ENCODE results near the gene MGAT3. TPM values are rescaled to one million over a fixed set of nuclear protein-coding genes. Genes with fewer than 3 reads are reported as not detected.

The MGAT3 gene
- total and polyA plus RNA-seq, 2 donors (not counting 1 experiment from before 2014, with no cell fraction given) = 11.1 to 27.8 TPM

DNA sequence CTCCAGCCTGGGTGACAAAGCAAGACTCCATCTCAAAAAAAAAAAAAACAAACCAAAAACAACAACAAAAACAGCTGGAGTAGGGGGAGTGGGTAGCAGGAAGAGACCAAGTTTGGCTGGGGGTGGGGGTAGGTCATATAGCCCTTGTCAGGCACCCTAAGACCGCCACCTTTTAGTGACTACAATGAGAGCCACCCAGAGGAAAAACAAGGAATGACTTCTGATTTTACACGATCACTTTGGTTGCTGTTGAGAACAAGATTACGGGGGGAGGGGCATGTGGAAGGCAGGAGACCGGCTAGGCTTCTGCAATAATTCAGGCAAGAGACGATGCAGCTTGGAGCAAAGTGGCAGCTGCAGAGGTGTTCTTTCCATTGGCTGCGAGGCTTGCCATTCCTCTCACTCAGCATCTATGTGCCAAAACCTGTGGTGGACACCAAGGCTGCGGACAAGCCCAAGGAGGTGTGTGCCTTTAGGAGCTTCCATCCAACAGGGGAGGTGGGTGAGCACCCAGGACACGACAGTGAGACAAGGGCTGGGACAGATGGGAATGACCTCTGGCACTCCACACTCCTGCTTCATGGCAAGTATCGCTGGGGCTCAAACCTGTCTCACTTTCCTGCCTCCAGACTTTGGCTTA is 74.0 kb downstream of the MGAT3 start:
- no peak overlapping the region for H3K27ac ChIP-seq (ENCODE audit: low read length in 2 of 2)
- POLR2A ChIA-PET = interaction anchor here (1.0 to 6.3 kb wide), 3 partner anchors 10 to 214 kb away, joined by 3 to 57 read pairs (median 11); partner anchors contain the start of genes ATF4 and TAB1
- no peak for ATAC-seq (ENCODE audit: low read depth)
- peaks cover 64% of the 10 kb centered on the region for H3K4me1 Mint-ChIP-seq
- no peak for TF ChIP-seq EZH2 (IDR thresholded peaks at IDR 0.05; ENCODE audit: borderline replicate concordance, insufficient read depth, low read depth, low read length, poor library complexity, severe bottlenecking)
- DNase-seq = peak; percentile 56
- CTCF ChIA-PET = interaction anchor here (0.8 to 13.4 kb wide), 14 partner anchors 10 to 818 kb away, joined by 3 to 328 read pairs (median 8); partner anchors contain the start of genes ATF4, RPL3 and TAB1
- H4K20me1 ChIP-seq (ENCODE audit: control insufficient read depth, insufficient read depth, low read length, poor library complexity, severe bottlenecking) = peaks cover 46% of the 10 kb centered on the region
- H3K27ac Mint-ChIP-seq = peak overlapping the region; percentile 69
- H3K9me3 Mint-ChIP-seq (ENCODE audit: insufficient read depth) = no peaks in the 10 kb centered on the region
- 78% methylated on average over 8 of the region's 9 CpGs for WGBS (ENCODE audit: insufficient coverage)
- peak overlapping the region; percentile 97 for H3K4me2 ChIP-seq (replicated peaks; ENCODE audit: low read depth, low read length, poor library complexity, severe bottlenecking)
- H3K4me3 Mint-ChIP-seq = peak overlapping the region; percentile 91
- H2AFZ ChIP-seq (ENCODE audit: insufficient read depth, low read depth, low read length, poor library complexity, severe bottlenecking) = no peak overlapping the region
- peaks cover 0 to 5% (median 0%) of the 10 kb centered on the region in 4 experiments for H3K27me3 ChIP-seq (replicated peaks in 1 of 4; ENCODE audit: control extremely low read depth in 1 of 4, control insufficient read depth in 3 of 4, insufficient read depth in 4 of 4, low read length in 3 of 4)
- peaks cover 56% of the 10 kb centered on the region for H3K79me2 ChIP-seq (ENCODE audit: control insufficient read depth, insufficient read depth, low read length)
- H3K4me3 ChIP-seq (ENCODE audit: control extremely low read depth in 1 of 5, extremely low read depth in 1 of 5, insufficient read depth in 1 of 5, low read depth in 2 of 5, low read length in 4 of 5) = no peak overlapping the region
- H3K27me3 Mint-ChIP-seq = no peaks in the 10 kb centered on the region
- H3K4me1 ChIP-seq (ENCODE audit: control insufficient read depth in 2 of 2, insufficient read depth in 2 of 2, low read length in 2 of 2) = peaks cover 55 to 73% of the 10 kb centered on the region in 2 donors
- intact Hi-C loops (cut with micrococcal nuclease) = loop anchor here (5.0 kb wide), 1 partner anchor 646 kb away; the partner anchor contains the start of gene TNRC6B
- H3K9me3 ChIP-seq (ENCODE audit: control extremely low read depth in 1 of 3, control insufficient read depth in 2 of 3, insufficient read depth in 1 of 3, low read length in 2 of 3) = peaks cover 0 to 7% (median 0%) of the 10 kb centered on the region in 3 donors
- H3K36me3 ChIP-seq (replicated peaks in 1 of 2; ENCODE audit: control extremely low read depth in 1 of 2, control insufficient read depth in 1 of 2, extremely low read depth in 1 of 2, insufficient read depth in 2 of 2, low read length in 1 of 2) = peaks cover 0 to 33% of the 10 kb centered on the region in 2 experiments
- H3K9ac ChIP-seq (ENCODE audit: low read length) = no peak overlapping the region

- H3K27ac ChIP-seq (ENCODE audit: low read length in 2 of 2) = peak within 1 kb of the TSS; percentile 56 to 94
- ChIA-PET POLR2A (interaction anchor here (0.6 to 6.3 kb wide), 4 partner anchors 12 to 492 kb away, joined by 3 to 57 read pairs (median 4); partner anchors contain the start of genes ATF4 and RPL3), CTCF (interaction anchor here (1.0 to 13.4 kb wide), 9 partner anchors 13 to 507 kb away, joined by 3 to 328 read pairs (median 73); partner anchors contain the start of genes ATF4 and RPL3)
- TF ChIP-seq, protein P1, sequence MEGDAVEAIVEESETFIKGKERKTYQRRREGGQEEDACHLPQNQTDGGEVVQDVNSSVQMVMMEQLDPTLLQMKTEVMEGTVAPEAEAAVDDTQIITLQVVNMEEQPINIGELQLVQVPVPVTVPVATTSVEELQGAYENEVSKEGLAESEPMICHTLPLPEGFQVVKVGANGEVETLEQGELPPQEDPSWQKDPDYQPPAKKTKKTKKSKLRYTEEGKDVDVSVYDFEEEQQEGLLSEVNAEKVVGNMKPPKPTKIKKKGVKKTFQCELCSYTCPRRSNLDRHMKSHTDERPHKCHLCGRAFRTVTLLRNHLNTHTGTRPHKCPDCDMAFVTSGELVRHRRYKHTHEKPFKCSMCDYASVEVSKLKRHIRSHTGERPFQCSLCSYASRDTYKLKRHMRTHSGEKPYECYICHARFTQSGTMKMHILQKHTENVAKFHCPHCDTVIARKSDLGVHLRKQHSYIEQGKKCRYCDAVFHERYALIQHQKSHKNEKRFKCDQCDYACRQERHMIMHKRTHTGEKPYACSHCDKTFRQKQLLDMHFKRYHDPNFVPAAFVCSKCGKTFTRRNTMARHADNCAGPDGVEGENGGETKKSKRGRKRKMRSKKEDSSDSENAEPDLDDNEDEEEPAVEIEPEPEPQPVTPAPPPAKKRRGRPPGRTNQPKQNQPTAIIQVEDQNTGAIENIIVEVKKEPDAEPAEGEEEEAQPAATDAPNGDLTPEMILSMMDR (IDR thresholded peaks at IDR 0.05) = no peak
- TF ChIP-seq EZH2 (IDR thresholded peaks at IDR 0.05; ENCODE audit: borderline replicate concordance, insufficient read depth, low read depth, low read length, poor library complexity, severe bottlenecking) = no peak
- Mint-ChIP-seq H3K27me3 (no peaks in the 10 kb centered on the region), H3K27ac (peak within 1 kb of the TSS; percentile 94), H3K9me3 (ENCODE audit: insufficient read depth) (no peaks in the 10 kb centered on the region), H3K4me3 (peak within 1 kb of the TSS; percentile 91), H3K4me1 (peaks cover 54% of the 10 kb centered on the region)
- intact Hi-C loops (cut with micrococcal nuclease) = loop anchor here (1.0 to 5.0 kb wide), 6 partner anchors 12 to 645 kb away; partner anchors contain the start of genes ATF4, CBX7, MIEF1 and RPL3
- H3K9ac ChIP-seq (ENCODE audit: low read length) = peak within 1 kb of the TSS; percentile 97
- peaks cover 0 to 5% (median 0%) of the 10 kb centered on the region in 4 experiments for H3K27me3 ChIP-seq (replicated peaks in 1 of 4; ENCODE audit: control extremely low read depth in 1 of 4, control insufficient read depth in 3 of 4, insufficient read depth in 4 of 4, low read length in 3 of 4)
- peak within 1 kb of the TSS; percentile 70 to 96 (median 89) for H3K4me3 ChIP-seq (ENCODE audit: control extremely low read depth in 1 of 5, extremely low read depth in 1 of 5, insufficient read depth in 1 of 5, low read depth in 2 of 5, low read length in 4 of 5)
- H4K20me1 ChIP-seq (ENCODE audit: control insufficient read depth, insufficient read depth, low read length, poor library complexity, severe bottlenecking) = peaks cover 43% of the 10 kb centered on the region
- peaks cover 45 to 58% of the 10 kb centered on the region in 2 donors for H3K4me1 ChIP-seq (ENCODE audit: control insufficient read depth in 2 of 2, insufficient read depth in 2 of 2, low read length in 2 of 2)
- peak within 1 kb of the TSS; percentile 97 for H3K4me2 ChIP-seq (replicated peaks; ENCODE audit: low read depth, low read length, poor library complexity, severe bottlenecking)
- peak; percentile 83 for ATAC-seq (ENCODE audit: low read depth)
- WGBS (ENCODE audit: insufficient coverage) = under 1% methylated on average over 60 of the region's 67 CpGs
- H3K79me2 ChIP-seq (ENCODE audit: control insufficient read depth, insufficient read depth, low read length) = peaks cover 49% of the 10 kb centered on the region
- no peaks in the 10 kb centered on the region for H3K9me3 ChIP-seq (ENCODE audit: control extremely low read depth in 1 of 3, control insufficient read depth in 2 of 3, insufficient read depth in 1 of 3, low read length in 2 of 3)
- H3K36me3 ChIP-seq (replicated peaks in 1 of 2; ENCODE audit: control extremely low read depth in 1 of 2, control insufficient read depth in 1 of 2, extremely low read depth in 1 of 2, insufficient read depth in 2 of 2, low read length in 1 of 2) = peaks cover 0 to 33% of the 10 kb centered on the region in 2 experiments
- peak within 1 kb of the TSS; percentile 98 for H2AFZ ChIP-seq (ENCODE audit: insufficient read depth, low read depth, low read length, poor library complexity, severe bottlenecking)
- DNase-seq = peak; percentile 100
Measured at GRCh38 chr22:39532215-39533073, 75.6 kb downstream of the MGAT3 start, which contains the start of gene RPS19BP1. Gene RPS19BP1, minus strand, starts transcription at chr22:39532748. Its CDS starts 10 bp downstream, at chr22:39532738.
